ENCODE results near the gene GLRX. TPM values are rescaled to one million over a fixed set of nuclear protein-coding genes. Genes with fewer than 3 reads are reported as not detected.

The GLRX gene
- total RNA-seq, 2 experiments from 2014 or later: 28.4 to 32.6 TPM

DNA sequence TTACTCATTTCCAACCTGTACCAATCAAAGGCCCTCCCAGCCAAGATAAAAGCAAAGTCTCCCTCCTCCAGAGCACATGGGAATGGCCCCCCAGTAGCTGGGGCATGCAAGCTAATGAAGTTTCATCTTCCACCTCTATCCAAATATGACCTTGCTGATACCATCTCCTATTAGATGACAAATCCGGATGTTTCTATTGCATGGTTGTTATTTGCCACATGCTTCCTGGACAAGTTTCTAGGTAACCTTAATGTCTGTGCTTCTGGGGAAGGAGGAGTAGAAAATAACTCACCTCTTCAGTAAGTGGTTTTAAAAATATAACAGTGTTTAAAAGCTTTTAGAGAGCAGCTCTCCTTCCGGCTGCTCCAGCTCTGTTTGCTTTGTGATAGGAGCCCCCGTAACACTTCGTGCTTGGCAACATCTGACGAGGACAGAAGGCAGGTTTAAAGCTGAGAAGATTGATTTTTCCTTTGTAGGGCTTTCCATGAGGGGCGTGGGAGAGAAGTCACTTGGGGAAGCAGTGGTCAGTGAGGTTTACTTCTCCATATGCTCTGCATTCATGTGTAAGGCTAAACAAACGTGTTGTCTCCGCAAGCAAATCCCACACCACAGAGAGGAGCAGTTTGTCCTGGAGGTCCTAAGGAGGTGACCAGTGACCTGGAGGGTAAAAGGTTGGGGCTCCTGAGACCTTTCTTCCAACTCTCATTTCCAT, 40.3 kb upstream of the GLRX start:
- DNase-seq (no peak), ATAC-seq (no peak)
- H3K27ac Mint-ChIP-seq: peak overlapping the region; percentile 62
- H3K36me3 Mint-ChIP-seq (ENCODE audit: low read depth): no peaks in the 10 kb centered on the region
- TF ChIP-seq, protein P1, sequence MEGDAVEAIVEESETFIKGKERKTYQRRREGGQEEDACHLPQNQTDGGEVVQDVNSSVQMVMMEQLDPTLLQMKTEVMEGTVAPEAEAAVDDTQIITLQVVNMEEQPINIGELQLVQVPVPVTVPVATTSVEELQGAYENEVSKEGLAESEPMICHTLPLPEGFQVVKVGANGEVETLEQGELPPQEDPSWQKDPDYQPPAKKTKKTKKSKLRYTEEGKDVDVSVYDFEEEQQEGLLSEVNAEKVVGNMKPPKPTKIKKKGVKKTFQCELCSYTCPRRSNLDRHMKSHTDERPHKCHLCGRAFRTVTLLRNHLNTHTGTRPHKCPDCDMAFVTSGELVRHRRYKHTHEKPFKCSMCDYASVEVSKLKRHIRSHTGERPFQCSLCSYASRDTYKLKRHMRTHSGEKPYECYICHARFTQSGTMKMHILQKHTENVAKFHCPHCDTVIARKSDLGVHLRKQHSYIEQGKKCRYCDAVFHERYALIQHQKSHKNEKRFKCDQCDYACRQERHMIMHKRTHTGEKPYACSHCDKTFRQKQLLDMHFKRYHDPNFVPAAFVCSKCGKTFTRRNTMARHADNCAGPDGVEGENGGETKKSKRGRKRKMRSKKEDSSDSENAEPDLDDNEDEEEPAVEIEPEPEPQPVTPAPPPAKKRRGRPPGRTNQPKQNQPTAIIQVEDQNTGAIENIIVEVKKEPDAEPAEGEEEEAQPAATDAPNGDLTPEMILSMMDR (IDR thresholded peaks at IDR 0.05): no peak
- no peak overlapping the region for H3K4me3 Mint-ChIP-seq
- ChIA-PET POLR2A (interaction anchor here (0.9 to 2.8 kb wide), 2 partner anchors 8 to 54 kb away, joined by 4 to 14 read pairs; no protein-coding TSS in a partner anchor), CTCF (interaction anchor here (1.2 to 2.2 kb wide), 5 partner anchors 81 to 474 kb away, joined by 3 to 10 read pairs (median 5); partner anchors contain the start of gene ELL2)
- H3K4me1 Mint-ChIP-seq (ENCODE audit: low read depth): peaks cover 66% of the 10 kb centered on the region
- no peaks in the 10 kb centered on the region for H3K27me3 Mint-ChIP-seq
- no peaks in the 10 kb centered on the region for H3K9me3 Mint-ChIP-seq
- intact Hi-C loops (cut with micrococcal nuclease): no loop called here

DNA sequence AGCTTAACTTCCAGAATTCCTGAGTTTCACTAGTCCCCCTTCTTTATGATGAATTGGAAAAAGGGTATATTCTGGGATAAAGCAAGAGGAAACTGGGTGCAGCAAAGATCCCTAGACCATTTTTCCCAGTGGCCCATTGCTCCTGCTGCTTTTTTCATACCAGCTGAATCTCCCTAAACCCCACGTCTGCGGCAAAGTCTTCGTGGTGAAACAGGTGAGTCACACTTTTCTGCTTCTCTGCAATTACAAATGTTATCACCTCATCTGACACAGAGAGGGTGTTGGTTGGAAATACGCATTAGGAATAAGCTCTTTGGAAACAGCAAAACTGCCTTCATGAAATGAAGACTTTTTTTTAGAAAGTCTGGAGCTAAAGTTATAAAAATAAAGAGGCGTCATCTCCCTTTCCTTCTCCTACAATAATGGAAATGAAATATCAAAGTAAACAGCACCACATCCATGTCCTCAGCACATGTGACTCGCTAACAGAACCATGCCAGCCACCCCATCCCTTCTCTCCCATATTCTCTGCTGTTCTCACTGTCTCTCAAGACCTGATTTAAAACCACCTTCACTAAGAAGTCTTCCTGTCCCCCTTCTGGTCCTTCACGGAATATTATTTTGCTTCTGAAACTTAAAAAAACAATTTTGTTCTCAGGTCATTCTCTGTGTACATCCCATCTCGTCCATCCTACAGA, 39.5 kb upstream of the GLRX start:
- ChIA-PET POLR2A (interaction anchor here (0.9 to 2.8 kb wide), 4 partner anchors 9 to 116 kb away, joined by 3 to 14 read pairs (median 4); no protein-coding TSS in a partner anchor), CTCF (interaction anchor here (1.2 to 2.2 kb wide), 7 partner anchors 8 to 475 kb away, joined by 3 to 10 read pairs (median 5); partner anchors contain the start of gene ELL2)
- Mint-ChIP-seq H3K4me3 (no peak overlapping the region), H3K9me3 (no peaks in the 10 kb centered on the region), H3K36me3 (ENCODE audit: low read depth) (no peaks in the 10 kb centered on the region), H3K27me3 (no peaks in the 10 kb centered on the region), H3K4me1 (ENCODE audit: low read depth) (peaks cover 59% of the 10 kb centered on the region), H3K27ac (peak overlapping the region; percentile 62)
- TF ChIP-seq, protein P1 (IDR thresholded peaks at IDR 0.05): no peak
- ATAC-seq: no peak
- DNase-seq: peak; percentile 63
- intact Hi-C loops (cut with micrococcal nuclease): no loop called here

GRCh38 chr5:95861221-95861863, 38.8 kb upstream of the GLRX start:
- DNase-seq: no peak
- ChIA-PET CTCF (interaction anchor here (0.5 to 2.2 kb wide), 8 partner anchors 9 to 740 kb away, joined by 3 to 10 read pairs (median 4); no protein-coding TSS in a partner anchor), POLR2A (interaction anchor here (0.5 to 2.8 kb wide), 5 partner anchors 9 to 116 kb away, joined by 3 to 14 read pairs (median 4); no protein-coding TSS in a partner anchor)
- Mint-ChIP-seq H3K27me3 (no peaks in the 10 kb centered on the region), H3K9me3 (no peaks in the 10 kb centered on the region), H3K36me3 (ENCODE audit: low read depth) (no peaks in the 10 kb centered on the region), H3K4me3 (peak overlapping the region; percentile 10), H3K4me1 (ENCODE audit: low read depth) (peaks cover 53% of the 10 kb centered on the region), H3K27ac (peak overlapping the region; percentile 7)
- intact Hi-C loops (cut with micrococcal nuclease): no loop called here
- ATAC-seq: no peak
- TF ChIP-seq, protein P1 (IDR thresholded peaks at IDR 0.05): no peak

DNA sequence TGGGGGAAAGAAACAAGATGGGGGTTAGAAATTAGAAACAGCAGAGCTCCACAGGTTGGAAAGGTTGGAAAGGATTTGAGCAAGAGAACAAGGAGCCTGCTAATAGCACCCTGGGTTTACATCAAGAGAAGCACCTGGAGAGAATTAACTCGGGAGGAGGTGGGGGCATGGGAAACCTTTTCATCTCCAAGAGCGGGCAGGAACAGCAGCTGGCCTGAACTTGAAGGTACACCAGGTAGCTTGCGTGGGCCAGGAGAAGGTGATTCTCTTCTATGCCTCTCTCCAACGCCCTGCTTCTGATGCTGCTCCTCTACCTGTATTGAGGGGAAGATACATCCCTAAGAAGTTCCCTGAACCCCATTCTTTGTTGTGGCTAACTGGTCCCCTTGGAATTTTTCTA, 37.1 kb upstream of the GLRX start:
- Mint-ChIP-seq H3K27me3 (no peaks in the 10 kb centered on the region), H3K4me3 (no peak overlapping the region), H3K27ac (peak overlapping the region; percentile 66), H3K9me3 (no peaks in the 10 kb centered on the region), H3K36me3 (ENCODE audit: low read depth) (no peaks in the 10 kb centered on the region), H3K4me1 (ENCODE audit: low read depth) (peaks cover 47% of the 10 kb centered on the region)
- no peak for ATAC-seq
- intact Hi-C loops (cut with micrococcal nuclease): loop anchor here (1.0 to 5.0 kb wide), 2 partner anchors 11 to 743 kb away; no protein-coding TSS in a partner anchor
- DNase-seq: no peak
- CTCF ChIA-PET: interaction anchor here (0.8 to 5.3 kb wide), 17 partner anchors 8 to 803 kb away, joined by 3 to 53 read pairs (median 3); no protein-coding TSS in a partner anchor
- POLR2A ChIA-PET: interaction anchor here (2.3 kb wide), 1 partner anchor 10 kb away, joined by 15 read pairs; no protein-coding TSS in a partner anchor
- TF ChIP-seq, protein P1 (IDR thresholded peaks at IDR 0.05): no peak
